ENCODE data around the gene NKD1. TPM values are rescaled to one million over a fixed set of nuclear protein-coding genes. Genes with fewer than 3 reads are reported as not detected.
A peak's percentile ranks its signal among the peaks of the same experiment; 100 is the strongest.

Gene NKD1
- total and polyA plus RNA-seq, 8 donors, result 12.5 to 46.9 (median 37.9) TPM

DNA sequence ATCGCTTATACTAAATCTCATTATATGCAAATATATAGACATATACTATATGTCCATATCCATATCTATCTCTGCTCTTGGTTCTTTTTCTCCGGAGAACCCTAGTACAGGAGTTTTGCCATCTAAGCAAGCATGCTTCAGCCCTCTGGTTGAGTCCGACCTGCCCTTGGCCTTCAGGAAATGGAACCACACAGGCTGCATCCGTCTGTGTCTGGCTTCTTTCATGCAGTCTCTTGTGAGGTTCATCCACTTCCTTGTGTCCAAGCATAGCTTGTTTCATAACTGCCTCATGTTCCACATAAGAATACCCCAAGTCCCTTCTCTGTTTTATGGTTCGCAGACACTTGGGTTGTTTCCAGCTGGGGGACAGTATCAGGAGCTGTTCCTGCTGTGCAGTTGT, 116.1 kb downstream of the NKD1 start:
- Histone ChIP-seq H3K36me3 (no peaks in the 10 kb centered on the region), H3K4me3 (no peak overlapping the region), H3K9me3 (no peaks in the 10 kb centered on the region), H3K27me3 (no peaks in the 10 kb centered on the region), H3K4me1 (peaks cover 5 to 47% of the 10 kb centered on the region in 2 donors), H3K27ac (peak overlapping the region in 1 of 2 donors; percentile 80)
- DNase-seq (no peak), ATAC-seq (no peak)
- intact Hi-C loops (cut with DNase I), result no loop called here
- TF ChIP-seq, protein P1, sequence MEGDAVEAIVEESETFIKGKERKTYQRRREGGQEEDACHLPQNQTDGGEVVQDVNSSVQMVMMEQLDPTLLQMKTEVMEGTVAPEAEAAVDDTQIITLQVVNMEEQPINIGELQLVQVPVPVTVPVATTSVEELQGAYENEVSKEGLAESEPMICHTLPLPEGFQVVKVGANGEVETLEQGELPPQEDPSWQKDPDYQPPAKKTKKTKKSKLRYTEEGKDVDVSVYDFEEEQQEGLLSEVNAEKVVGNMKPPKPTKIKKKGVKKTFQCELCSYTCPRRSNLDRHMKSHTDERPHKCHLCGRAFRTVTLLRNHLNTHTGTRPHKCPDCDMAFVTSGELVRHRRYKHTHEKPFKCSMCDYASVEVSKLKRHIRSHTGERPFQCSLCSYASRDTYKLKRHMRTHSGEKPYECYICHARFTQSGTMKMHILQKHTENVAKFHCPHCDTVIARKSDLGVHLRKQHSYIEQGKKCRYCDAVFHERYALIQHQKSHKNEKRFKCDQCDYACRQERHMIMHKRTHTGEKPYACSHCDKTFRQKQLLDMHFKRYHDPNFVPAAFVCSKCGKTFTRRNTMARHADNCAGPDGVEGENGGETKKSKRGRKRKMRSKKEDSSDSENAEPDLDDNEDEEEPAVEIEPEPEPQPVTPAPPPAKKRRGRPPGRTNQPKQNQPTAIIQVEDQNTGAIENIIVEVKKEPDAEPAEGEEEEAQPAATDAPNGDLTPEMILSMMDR (IDR thresholded peaks at IDR 0.05), result no peak

- Histone ChIP-seq H3K9me3 (no peaks in the 10 kb centered on the region), H3K4me3 (peak overlapping the region; percentile 22 to 41), H3K27ac (peak overlapping the region in 1 of 2 donors; percentile 80), H3K4me1 (peaks cover 5 to 47% of the 10 kb centered on the region in 2 donors), H3K36me3 (peaks cover 0 to under 1% of the 10 kb centered on the region in 2 donors), H3K27me3 (no peaks in the 10 kb centered on the region)
- intact Hi-C loops (cut with DNase I), result no loop called here
- TF ChIP-seq, protein P1 (IDR thresholded peaks at IDR 0.05), result peak; percentile 88 to 91
- ATAC-seq (peak; percentile 93), DNase-seq (peak; percentile 74 to 95 (median 86))
Measured at GRCh38 chr16:50665128-50665878, 117.1 kb downstream of the NKD1 start.

- TF ChIP-seq, protein P1 (IDR thresholded peaks at IDR 0.05), result no peak
- Histone ChIP-seq H3K4me3 (peak overlapping the region in 1 of 2 donors; percentile 20), H3K36me3 (peaks cover 0 to 13% of the 10 kb centered on the region in 2 donors), H3K27me3 (no peaks in the 10 kb centered on the region), H3K27ac (peak overlapping the region in 1 of 2 donors; percentile 75), H3K4me1 (peaks cover 5 to 47% of the 10 kb centered on the region in 2 donors), H3K9me3 (peaks cover 0 to 5% of the 10 kb centered on the region in 2 donors)
- intact Hi-C loops (cut with DNase I), result no loop called here
- no peak for ATAC-seq
- no peak for DNase-seq
Measured at GRCh38 chr16:50666658-50667496, 118.7 kb downstream of the NKD1 start.

- Histone ChIP-seq H3K36me3 (peaks cover 0 to 20% of the 10 kb centered on the region in 2 donors), H3K4me1 (peaks cover 5 to 47% of the 10 kb centered on the region in 2 donors), H3K27me3 (no peaks in the 10 kb centered on the region), H3K9me3 (peaks cover 0 to 11% of the 10 kb centered on the region in 2 donors), H3K27ac (peak overlapping the region in 1 of 2 donors; percentile 75), H3K4me3 (peak overlapping the region in 1 of 2 donors; percentile 20)
- intact Hi-C loops (cut with DNase I), result no loop called here
- no peak for ATAC-seq
- no peak for DNase-seq
- TF ChIP-seq, protein P1 (IDR thresholded peaks at IDR 0.05), result no peak
Measured at GRCh38 chr16:50667497-50668367, 119.5 kb downstream of the NKD1 start.
